Retinal pigment epithelial cell (primary cell): ENCODE data around the gene PPP1R13B.

Experiments used
- DNase-seq: peaks from one replicate; pipeline ENCODE4 v3.0.0-alpha.2; 2010; ENCODE audit warnings: low read depth
- H3K4me3 ChIP-seq: 2 replicates; pipeline ENCODE4 v1.5.1; 2011; ENCODE audit warnings: mild to moderate bottlenecking, low read length, control low read depth, moderate library complexity
- CTCF ChIP-seq: conservative IDR thresholded peaks from 2 replicates; pipeline ENCODE4 v1.5.1; 2011; ENCODE audit warnings: low read depth, low read length, control low read depth, inconsistent platforms

The PPP1R13B gene

GRCh38 chr14:103847451-103848174, at the start of gene PPP1R13B:
Gene PPP1R13B (minus strand): TSS chr14:103847575. CDS start chr14:103847307, 268 bp downstream.
- TF ChIP-seq CTCF = no peak
- H3K4me3 ChIP-seq = peak within 1 kb of the TSS; percentile 79
- DNase-seq = no peak

DNA sequence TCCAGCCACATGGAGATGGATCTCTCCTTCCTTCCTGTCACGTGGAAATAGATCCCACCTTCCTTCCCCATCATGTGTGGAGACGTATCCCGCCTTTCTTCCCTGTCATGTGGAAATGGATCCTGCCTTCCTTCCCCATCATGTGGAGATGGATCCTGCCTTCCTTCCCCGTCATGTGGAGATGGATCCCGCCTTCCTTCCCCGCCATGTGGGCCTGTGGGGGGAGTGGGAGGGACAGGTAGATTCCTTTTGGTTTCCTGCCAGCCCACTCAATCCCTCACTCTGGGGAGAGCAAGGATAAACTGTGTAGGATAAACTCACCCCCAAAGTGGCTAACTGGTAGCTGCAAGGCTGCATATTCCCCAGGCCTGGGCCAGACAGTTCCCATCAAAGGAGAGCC, 49.2 kb upstream of the PPP1R13B start:
- TF ChIP-seq CTCF = no peak
- no peak overlapping the region for H3K4me3 ChIP-seq
- DNase-seq = no peak

- DNase-seq = no peak
- no peak overlapping the region for H3K4me3 ChIP-seq
- no peak for TF ChIP-seq CTCF
Measured at GRCh38 chr14:103894723-103895059, 47.3 kb upstream of the PPP1R13B start.

GRCh38 chr14:103894034-103894722, 46.8 kb upstream of the PPP1R13B start:
- no peak for DNase-seq
- no peak for TF ChIP-seq CTCF
- no peak overlapping the region for H3K4me3 ChIP-seq

- no peak for TF ChIP-seq CTCF
- DNase-seq = no peak
Measured at GRCh38 chr14:103892247-103892646, 44.9 kb upstream of the PPP1R13B start.

DNA sequence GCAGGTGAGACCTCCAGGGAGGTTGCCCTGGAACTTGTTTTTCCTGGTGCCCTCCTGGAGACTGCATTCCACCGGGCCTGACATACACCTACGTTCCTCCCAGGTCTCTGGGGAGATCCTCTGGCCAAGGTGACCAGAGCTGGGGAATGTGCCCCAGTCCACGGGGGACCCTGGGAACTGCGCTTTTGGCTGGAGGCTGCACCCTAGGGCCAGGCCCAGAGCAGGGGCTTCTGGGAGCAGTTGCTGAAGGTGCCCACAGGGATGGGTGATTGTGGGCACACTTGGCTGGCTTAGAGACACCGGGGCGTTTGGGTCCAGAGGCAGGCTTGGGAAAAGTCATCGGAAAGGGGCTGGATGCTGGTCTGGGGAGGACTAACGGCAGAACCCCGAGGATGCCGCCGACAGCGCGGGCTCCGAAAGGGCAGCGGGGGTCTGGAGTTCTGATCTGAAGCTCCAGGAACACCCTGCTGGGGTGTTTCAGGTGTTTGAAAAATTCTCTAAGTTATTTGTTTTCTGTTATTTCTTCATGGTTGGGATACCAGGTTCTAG, 44.4 kb upstream of the PPP1R13B start:
- no peak overlapping the region for H3K4me3 ChIP-seq
- no peak for TF ChIP-seq CTCF
- no peak for DNase-seq

More at GRCh38 chr14:103892247-103892646, 44.9 kb upstream of the PPP1R13B start:
- H3K4me3 ChIP-seq = no peak overlapping the region
